KMS-11 (cell line): ENCODE results near the gene TM7SF2.

Source experiments
- H2AFZ ChIP-seq: fragments of 200-600 bp; sonication (generic); 2 replicates; pipeline ENCODE4 v1.6.1; 2016; ENCODE audit warnings: antibody characterized with exemption, mixed run types, low read depth
- H3K27ac ChIP-seq: fragments of 200-600 bp; sonication (generic); 2 replicates; pipeline ENCODE4 v1.6.1; 2016; ENCODE audit warnings: mild to moderate bottlenecking, mixed run types
- H3K27me3 ChIP-seq: fragments of 200-600 bp; sonication (generic); 2 replicates; pipeline ENCODE4 v1.6.1; 2017; ENCODE audit warnings: mild to moderate bottlenecking, low read depth, mixed run types, moderate library complexity; ENCODE audit not compliant: insufficient read depth
- H3K36me3 ChIP-seq: fragments of 200-600 bp; sonication (generic); 2 replicates; pipeline ENCODE4 v1.6.1; 2017; ENCODE audit warnings: mild to moderate bottlenecking, mixed run types; ENCODE audit not compliant: insufficient read depth
- H3K4me1 ChIP-seq: fragments of 200-600 bp; sonication (generic); 2 replicates; pipeline ENCODE4 v1.6.1; 2016; ENCODE audit warnings: mild to moderate bottlenecking, low read depth, mixed run types; ENCODE audit not compliant: poor library complexity, severe bottlenecking
- H3K4me2 ChIP-seq: fragments of 200-600 bp; sonication (generic); 2 replicates; pipeline ENCODE4 v1.7.0; 2016; ENCODE audit warnings: mild to moderate bottlenecking, mixed run types
- H3K4me3 ChIP-seq: fragments of 200-600 bp; sonication (generic); IDR thresholded peaks from 2 replicates; pipeline ENCODE4 v1.6.1; 2017; ENCODE audit warnings: low read depth, low read length, mixed read lengths; ENCODE audit not compliant: insufficient read depth
- H3K79me2 ChIP-seq: fragments of 200-600 bp; sonication (generic); 2 replicates; pipeline ENCODE4 v1.6.1; 2016; ENCODE audit warnings: low read depth, mixed run types; ENCODE audit not compliant: insufficient read depth
- H3K9ac ChIP-seq: fragments of 200-600 bp; sonication (generic); 2 replicates; pipeline ENCODE4 v1.6.1; 2016; ENCODE audit warnings: mild to moderate bottlenecking, mixed run types
- H4K20me1 ChIP-seq: fragments of 200-600 bp; sonication (generic); 2 replicates; pipeline ENCODE4 v1.6.1; 2016; ENCODE audit warnings: mild to moderate bottlenecking, mixed run types; ENCODE audit not compliant: insufficient read depth
- TF ChIP-seq, protein P1 (sequence below): fragments of 200-600 bp; sonication (generic); conservative IDR thresholded peaks from 2 replicates; pipeline ENCODE4 v1.6.1; 2017; ENCODE audit warnings: low read depth, mild to moderate bottlenecking, antibody characterized with exemption, low read length, moderate library complexity, mixed read lengths

TM7SF2 gene

GRCh38 chr11:65111744-65112545 is at the start of gene TM7SF2:
TSS of gene TM7SF2 (plus strand) at chr11:65111872. CDS start at chr11:65112016, 144 bp downstream.
- Histone ChIP-seq H2AFZ (no peak within 1 kb of the TSS), H3K27me3 (no peaks in the 10 kb centered on the region), H3K36me3 (no peaks in the 10 kb centered on the region), H3K4me3 (no peak within 1 kb of the TSS), H3K4me2 (peak within 1 kb of the TSS; percentile 81), H3K4me1 (peaks cover 38% of the 10 kb centered on the region), H3K79me2 (peaks cover 15% of the 10 kb centered on the region), H3K9ac (peak within 1 kb of the TSS; percentile 34; the same call in 1 of the 2 replicates), H4K20me1 (no peaks in the 10 kb centered on the region), H3K27ac (no peak within 1 kb of the TSS; the same call in 1 of the 2 replicates)
- TF ChIP-seq, protein P1, sequence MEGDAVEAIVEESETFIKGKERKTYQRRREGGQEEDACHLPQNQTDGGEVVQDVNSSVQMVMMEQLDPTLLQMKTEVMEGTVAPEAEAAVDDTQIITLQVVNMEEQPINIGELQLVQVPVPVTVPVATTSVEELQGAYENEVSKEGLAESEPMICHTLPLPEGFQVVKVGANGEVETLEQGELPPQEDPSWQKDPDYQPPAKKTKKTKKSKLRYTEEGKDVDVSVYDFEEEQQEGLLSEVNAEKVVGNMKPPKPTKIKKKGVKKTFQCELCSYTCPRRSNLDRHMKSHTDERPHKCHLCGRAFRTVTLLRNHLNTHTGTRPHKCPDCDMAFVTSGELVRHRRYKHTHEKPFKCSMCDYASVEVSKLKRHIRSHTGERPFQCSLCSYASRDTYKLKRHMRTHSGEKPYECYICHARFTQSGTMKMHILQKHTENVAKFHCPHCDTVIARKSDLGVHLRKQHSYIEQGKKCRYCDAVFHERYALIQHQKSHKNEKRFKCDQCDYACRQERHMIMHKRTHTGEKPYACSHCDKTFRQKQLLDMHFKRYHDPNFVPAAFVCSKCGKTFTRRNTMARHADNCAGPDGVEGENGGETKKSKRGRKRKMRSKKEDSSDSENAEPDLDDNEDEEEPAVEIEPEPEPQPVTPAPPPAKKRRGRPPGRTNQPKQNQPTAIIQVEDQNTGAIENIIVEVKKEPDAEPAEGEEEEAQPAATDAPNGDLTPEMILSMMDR, result no peak

GRCh38 chr11:65063532-65063931 is 48.1 kb upstream of the TM7SF2 start:
- H3K27ac ChIP-seq, result no peak overlapping the region
- H3K36me3 ChIP-seq, result no peaks in the 10 kb centered on the region
- H3K4me2 ChIP-seq, result no peak overlapping the region
- no peaks in the 10 kb centered on the region for H4K20me1 ChIP-seq
- H3K27me3 ChIP-seq, result no peaks in the 10 kb centered on the region
- H3K9ac ChIP-seq, result no peak overlapping the region
- no peak overlapping the region for H2AFZ ChIP-seq
- TF ChIP-seq, protein P1, result no peak
- H3K4me3 ChIP-seq, result no peak overlapping the region
- no peaks in the 10 kb centered on the region for H3K79me2 ChIP-seq
- peaks cover 6% of the 10 kb centered on the region for H3K4me1 ChIP-seq

GRCh38 chr11:65064847-65065240 is 46.8 kb upstream of the TM7SF2 start:
- Histone ChIP-seq H4K20me1 (no peaks in the 10 kb centered on the region), H3K27me3 (no peaks in the 10 kb centered on the region), H3K4me1 (peaks cover 6% of the 10 kb centered on the region), H3K79me2 (no peaks in the 10 kb centered on the region), H2AFZ (no peak overlapping the region), H3K36me3 (no peaks in the 10 kb centered on the region), H3K27ac (no peak overlapping the region), H3K4me2 (no peak overlapping the region), H3K9ac (no peak overlapping the region), H3K4me3 (no peak overlapping the region)
- TF ChIP-seq, protein P1, result no peak

DNA sequence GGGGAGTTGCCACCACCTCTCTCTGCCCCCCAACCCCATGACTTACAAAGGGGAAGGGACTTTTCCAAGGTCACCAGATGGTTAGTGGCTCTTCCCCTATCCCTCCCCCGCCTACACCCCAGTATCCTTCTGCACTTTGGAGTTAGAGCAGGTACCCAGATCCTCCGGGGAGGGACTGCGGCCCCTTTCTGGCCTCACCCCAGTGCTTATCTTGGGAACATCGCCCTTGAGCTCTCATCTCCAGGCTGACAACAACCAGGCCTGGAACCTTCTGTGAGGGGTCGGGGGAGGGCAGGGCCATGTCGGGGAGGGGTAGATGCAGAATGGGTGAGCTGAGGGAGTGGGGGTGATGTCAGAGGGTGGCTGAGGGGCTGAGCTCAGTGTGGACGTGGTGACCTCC is 45.8 kb upstream of the TM7SF2 start:
- no peaks in the 10 kb centered on the region for H3K79me2 ChIP-seq
- H3K4me2 ChIP-seq, result no peak overlapping the region
- H4K20me1 ChIP-seq, result no peaks in the 10 kb centered on the region
- H3K27ac ChIP-seq, result no peak overlapping the region
- H3K27me3 ChIP-seq, result no peaks in the 10 kb centered on the region
- H3K4me1 ChIP-seq, result no peaks in the 10 kb centered on the region
- H2AFZ ChIP-seq, result no peak overlapping the region
- TF ChIP-seq, protein P1, result no peak
- H3K9ac ChIP-seq, result no peak overlapping the region
- no peaks in the 10 kb centered on the region for H3K36me3 ChIP-seq
- H3K4me3 ChIP-seq, result no peak overlapping the region
